Prostate gland (tissue), 2 donors: ENCODE measurements around the gene SLC2A5. TPM values are rescaled to one million over a fixed set of nuclear protein-coding genes. Genes with fewer than 3 reads are reported as not detected.
"Not testable (repeated sequence)": the region's sequence is repeated elsewhere in the genome, so short reads cannot be mapped to it uniquely, and the experiment has no call there.

ENCODE experiments used
- DNase-seq: peaks from one replicate; pipeline ENCODE4 v3.0.0-alpha.2; 2019; ENCODE audit warnings: low spot score
- H3K27ac ChIP-seq, 2 donors: fragments of 200-600 bp; sonication (generic); 2 replicates each; pipeline ENCODE4 v1.5.1; 2017 to 2019
- H3K27me3 ChIP-seq: fragments of 200-600 bp; sonication (generic); replicated peaks from 2 replicates; pipeline ENCODE4 v1.5.1; 2019; ENCODE audit not compliant: insufficient read depth
- H3K36me3 ChIP-seq, 2 donors: fragments of 200-600 bp; sonication (generic); 1 replicate in 1 of 2; 2 replicates in 1 of 2; pipeline versions ENCODE4 v1.5.1 to v1.8.1; 2017 to 2019
- H3K4me1 ChIP-seq: fragments of 200-600 bp; sonication (generic); replicated peaks from 2 replicates; pipeline ENCODE4 v1.5.1; 2019
- H3K4me3 ChIP-seq, 2 donors: fragments of 200-600 bp; sonication (generic); 2 replicates each; pipeline ENCODE4 v1.5.1; 2017 to 2019
- H3K9me3 ChIP-seq: fragments of 200-600 bp; sonication (generic); 2 replicates; pipeline ENCODE4 v1.5.1; 2017
- CTCF ChIP-seq, 4 experiments: fragments of 200-600 bp in 2 of 4; fragments of 450-650 bp in 2 of 4; sonication (generic) in 2 of 4; IDR thresholded peaks; 1 replicate in 3 of 4; 2 replicates in 1 of 4; pipeline ENCODE4 v1.5.1; 2016 to 2019; ENCODE audit warnings: antibody characterized with exemption in 4 of 4, mild to moderate bottlenecking in 2 of 4, moderate library complexity in 2 of 4
- POLR2A ChIP-seq: fragments of 450-650 bp; IDR thresholded peaks from one replicate; pipeline ENCODE4 v1.6.1; 2016; ENCODE audit warnings: antibody characterized with exemption, mild to moderate bottlenecking
- POLR2AphosphoS5 ChIP-seq: sonication (generic); formaldehyde crosslinking; IDR thresholded peaks from one replicate; pipeline ENCODE4 v1.6.1; 2017; ENCODE audit warnings: antibody characterized with exemption
- WGBS: methylation state at CpG from one replicate; pipeline ENCODE4 v1.1.5; 2018; 5-methylcytosine and 5-hydroxymethylcytosine counted together
- intact Hi-C: fragments of 100-400 bp; cut with DNase I; formaldehyde crosslinking; loops from one replicate; pipeline ENCODE4 v1.14.2; 2022
- total RNA-seq, 2 donors: library from RNA; depleted of rRNA; stranded (reverse); fragments of >200 nt; gene quantifications; one replicate each; pipeline ENCODE4 v1.1.0, GENCODE V29; 2016

The SLC2A5 gene
- total RNA-seq, 2 donors from 2014 or later = 25.4 to 55.0 TPM

DNA sequence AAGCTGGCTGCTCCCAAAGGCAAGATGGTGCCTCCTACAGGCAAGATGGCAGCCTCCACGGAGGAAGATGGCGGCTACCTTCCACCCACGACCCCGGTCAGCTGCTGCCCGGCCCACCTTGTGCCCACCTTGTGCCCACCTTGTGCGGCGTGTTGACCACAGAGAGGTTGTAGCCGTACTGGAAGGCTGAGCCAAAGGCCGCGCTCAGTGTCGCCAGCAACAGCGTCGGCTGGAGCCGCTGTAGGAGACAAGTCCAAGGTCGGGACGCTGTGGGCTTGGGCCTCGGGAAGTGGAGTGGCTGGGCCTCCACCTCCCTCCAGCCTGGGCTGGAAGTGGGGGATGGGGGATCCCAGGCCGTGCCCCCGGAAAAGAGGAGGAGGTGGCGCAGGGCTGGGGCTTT lies 44.6 kb downstream of the SLC2A5 start:
- no peak for DNase-seq
- Histone ChIP-seq H3K9me3 (no peaks in the 10 kb centered on the region), H3K4me3 (no peak overlapping the region), H3K36me3 (no peaks in the 10 kb centered on the region), H3K27ac (no peak overlapping the region), H3K4me1 (no peaks in the 10 kb centered on the region), H3K27me3 (no peaks in the 10 kb centered on the region)
- 93% methylated on average over 20 of the region's 20 CpGs for WGBS
- intact Hi-C loops = loop anchor here (5.0 kb wide), 1 partner anchor 67 kb away; no protein-coding TSS in a partner anchor
- TF ChIP-seq CTCF (IDR thresholded peaks at IDR 0.05) = no peak
- no peak for TF ChIP-seq POLR2A
- no peak for TF ChIP-seq POLR2AphosphoS5

DNA sequence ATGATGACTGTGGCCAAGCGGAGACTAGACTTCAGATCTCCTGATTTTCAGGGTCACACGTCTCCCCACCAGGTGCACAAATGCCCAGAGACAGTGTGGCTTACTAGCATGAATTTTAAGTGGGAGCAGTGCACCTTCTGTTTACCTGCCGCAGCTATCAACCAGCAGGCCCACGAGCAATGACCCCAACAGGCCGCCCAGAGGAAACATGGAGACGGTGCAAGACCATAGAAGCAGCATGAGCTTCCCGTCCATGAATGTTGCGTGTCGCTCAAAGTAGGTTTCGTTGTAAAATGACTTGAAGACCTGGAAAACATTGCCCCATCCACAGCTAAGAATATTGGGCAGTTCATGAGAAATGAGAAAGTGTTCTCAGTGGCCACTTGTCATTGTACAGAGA lies 46.7 kb downstream of the SLC2A5 start:
- TF ChIP-seq CTCF (IDR thresholded peaks at IDR 0.05) = no peak
- no peak for TF ChIP-seq POLR2AphosphoS5
- no peak for TF ChIP-seq POLR2A
- intact Hi-C loops = no loop called here
- H3K27ac ChIP-seq = no peak overlapping the region
- no peak overlapping the region for H3K4me3 ChIP-seq
- H3K27me3 ChIP-seq = no peaks in the 10 kb centered on the region
- no peaks in the 10 kb centered on the region for H3K9me3 ChIP-seq
- no peaks in the 10 kb centered on the region for H3K36me3 ChIP-seq
- DNase-seq = no peak
- 99% methylated on average over 10 of the region's 10 CpGs for WGBS
- H3K4me1 ChIP-seq = no peaks in the 10 kb centered on the region

DNA sequence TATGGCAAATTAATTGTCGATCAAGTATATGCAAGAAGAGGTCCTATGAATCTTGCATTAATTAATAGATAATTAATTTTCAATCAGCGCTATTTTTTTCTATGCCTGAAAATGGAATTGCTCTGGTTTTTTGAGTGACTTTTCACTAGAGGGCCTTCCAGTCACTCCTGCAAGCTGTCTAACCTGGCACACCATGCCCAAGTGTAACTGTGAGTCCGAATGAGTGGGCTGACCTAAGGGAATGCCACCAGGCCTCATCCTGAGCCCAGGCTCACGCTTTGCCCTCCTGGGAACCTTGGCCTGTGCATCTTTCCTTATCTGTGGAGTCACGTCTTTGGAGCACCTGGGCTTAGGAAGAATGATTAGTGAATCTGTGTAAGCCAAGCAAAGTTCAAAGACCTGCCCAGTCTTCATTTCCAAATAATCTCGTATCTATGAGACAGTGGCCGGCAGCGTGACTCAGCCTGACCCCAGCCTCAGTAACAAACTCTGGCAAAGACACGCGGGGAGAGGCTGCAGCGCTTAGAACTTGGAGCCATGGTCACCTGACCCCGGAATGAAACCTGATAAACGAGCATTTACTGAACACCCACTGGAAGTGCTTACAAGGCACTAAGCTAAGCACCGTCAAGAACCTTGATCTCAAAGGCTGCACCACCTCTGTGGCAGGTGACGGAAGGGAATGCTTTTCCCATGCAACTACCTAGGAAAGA lies 47.3 kb downstream of the SLC2A5 start:
- WGBS = 73% methylated on average over 12 of the region's 15 CpGs
- H3K27ac ChIP-seq, H3K9me3 ChIP-seq, intact Hi-C loops, DNase-seq, H3K4me1 ChIP-seq, H3K27me3 ChIP-seq, H3K4me3 ChIP-seq, H3K36me3 ChIP-seq: not testable (repeated sequence)

DNA sequence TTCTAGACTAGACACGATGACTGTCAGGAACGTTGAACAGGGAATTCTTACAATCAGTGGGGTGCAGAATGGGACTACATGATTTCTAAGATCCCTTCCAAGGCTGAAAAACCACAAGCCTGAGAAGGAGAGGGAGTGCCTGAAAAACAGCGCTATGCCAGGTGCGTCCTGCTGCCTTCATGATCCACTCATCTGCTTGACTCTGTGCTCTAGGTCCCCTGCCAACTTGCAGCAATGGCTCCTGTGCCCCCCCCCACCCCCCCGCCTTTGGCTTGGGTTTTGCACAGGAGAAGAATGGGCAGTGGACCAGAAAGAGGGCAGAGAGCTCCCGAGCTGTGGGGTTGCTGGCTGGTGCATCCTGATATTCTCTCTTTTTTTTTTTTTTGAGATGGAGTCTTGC lies 49.1 kb downstream of the SLC2A5 start:
- Histone ChIP-seq H3K4me1 (no peaks in the 10 kb centered on the region), H3K36me3 (no peaks in the 10 kb centered on the region), H3K4me3 (no peak overlapping the region), H3K9me3 (no peaks in the 10 kb centered on the region), H3K27ac (no peak overlapping the region), H3K27me3 (no peaks in the 10 kb centered on the region)
- intact Hi-C loops = no loop called here
- no peak for DNase-seq
- no peak for TF ChIP-seq POLR2A
- TF ChIP-seq CTCF (IDR thresholded peaks at IDR 0.05) = no peak
- no peak for TF ChIP-seq POLR2AphosphoS5
- 61% methylated on average over 6 of the region's 6 CpGs for WGBS

DNA sequence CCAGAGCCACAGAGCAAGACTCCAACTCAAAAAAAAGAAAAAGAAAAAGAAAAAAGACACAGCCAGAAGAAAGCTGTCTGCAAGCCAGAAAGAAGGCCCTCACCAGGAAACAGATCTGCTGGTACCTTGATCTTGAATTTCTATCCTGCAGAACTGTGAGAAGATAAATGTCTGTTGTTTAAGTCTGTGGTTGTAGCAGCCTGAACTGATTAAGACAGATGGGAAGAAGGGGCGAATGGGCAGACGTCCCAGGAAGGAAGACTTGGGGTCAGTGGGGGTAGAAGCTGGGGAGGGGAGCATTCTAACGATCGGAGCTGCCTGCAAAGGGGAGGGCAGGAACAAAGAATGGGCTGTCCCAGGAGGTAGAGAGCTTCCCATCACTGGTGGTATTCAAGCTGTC lies 49.5 kb downstream of the SLC2A5 start:
- Histone ChIP-seq H3K9me3 (no peaks in the 10 kb centered on the region), H3K4me3 (no peak overlapping the region), H3K36me3 (no peaks in the 10 kb centered on the region), H3K27ac (no peak overlapping the region), H3K27me3 (no peaks in the 10 kb centered on the region), H3K4me1 (no peaks in the 10 kb centered on the region)
- TF ChIP-seq POLR2AphosphoS5 = no peak
- TF ChIP-seq POLR2A = no peak
- TF ChIP-seq CTCF (IDR thresholded peaks at IDR 0.05) = no peak
- intact Hi-C loops = no loop called here
- no peak for DNase-seq
- 62% methylated on average over 4 of the region's 4 CpGs for WGBS
